ENCODE results near the gene CCDC71L.

The CCDC71L gene

GRCh38 chr7:106625678-106626301 lies 35.2 kb downstream of the CCDC71L start:
- DNase-seq (ENCODE audit: low spot score), result no peak

GRCh38 chr7:106623853-106624252 lies 37.1 kb downstream of the CCDC71L start:
- DNase-seq (ENCODE audit: low spot score), result peak; percentile 47

GRCh38 chr7:106623315-106623660 lies 37.7 kb downstream of the CCDC71L start:
- DNase-seq (ENCODE audit: low spot score), result no peak

- no peak for DNase-seq (ENCODE audit: low spot score)
Observed at GRCh38 chr7:106622654-106623314, 38.2 kb downstream of the CCDC71L start.

- no peak for DNase-seq (ENCODE audit: low spot score)
Observed at GRCh38 chr7:106621393-106622132, 39.4 kb downstream of the CCDC71L start.

GRCh38 chr7:106620676-106621075 lies 40.3 kb downstream of the CCDC71L start:
- DNase-seq (ENCODE audit: low spot score), result no peak

- DNase-seq (ENCODE audit: low spot score), result no peak
Observed at GRCh38 chr7:106620034-106620433, 40.9 kb downstream of the CCDC71L start.

- DNase-seq (ENCODE audit: low spot score), result no peak
Observed at GRCh38 chr7:106619213-106619612, 41.7 kb downstream of the CCDC71L start.

GRCh38 chr7:106618480-106618879 lies 42.5 kb downstream of the CCDC71L start:
- no peak for DNase-seq (ENCODE audit: low spot score)

GRCh38 chr7:106617860-106618259 lies 43.1 kb downstream of the CCDC71L start:
- DNase-seq (ENCODE audit: low spot score), result no peak

GRCh38 chr7:106616708-106617051 lies 44.3 kb downstream of the CCDC71L start:
- no peak for DNase-seq (ENCODE audit: low spot score)

GRCh38 chr7:106615808-106616707 lies 44.9 kb downstream of the CCDC71L start:
- no peak for DNase-seq (ENCODE audit: low spot score)

- no peak for DNase-seq (ENCODE audit: low spot score)
Observed at GRCh38 chr7:106614751-106615150, 46.2 kb downstream of the CCDC71L start.

- DNase-seq (ENCODE audit: low spot score), result no peak
Observed at GRCh38 chr7:106613848-106614560, 47.0 kb downstream of the CCDC71L start.

GRCh38 chr7:106613279-106613678 lies 47.7 kb downstream of the CCDC71L start:
- no peak for DNase-seq (ENCODE audit: low spot score)

- no peak for DNase-seq (ENCODE audit: low spot score)
Observed at GRCh38 chr7:106612432-106612831, 48.5 kb downstream of the CCDC71L start.

GRCh38 chr7:106611911-106612310 lies 49.0 kb downstream of the CCDC71L start:
- DNase-seq (ENCODE audit: low spot score), result peak; percentile 22

- no peak for DNase-seq (ENCODE audit: low spot score)
Observed at GRCh38 chr7:106610996-106611886, 49.7 kb downstream of the CCDC71L start.

GRCh38 chr7:106609416-106609815 lies 51.5 kb downstream of the CCDC71L start:
- DNase-seq (ENCODE audit: low spot score), result peak; percentile 66

- no peak for DNase-seq (ENCODE audit: low spot score)
Observed at GRCh38 chr7:106608661-106609060, 52.3 kb downstream of the CCDC71L start.
